ENCODE measurements around the gene GMDS. TPM values are rescaled to one million over a fixed set of nuclear protein-coding genes. Genes with fewer than 3 reads are reported as not detected.

GMDS gene
- total RNA-seq, 1 donor from 2014 or later: 19.9 TPM

DNA sequence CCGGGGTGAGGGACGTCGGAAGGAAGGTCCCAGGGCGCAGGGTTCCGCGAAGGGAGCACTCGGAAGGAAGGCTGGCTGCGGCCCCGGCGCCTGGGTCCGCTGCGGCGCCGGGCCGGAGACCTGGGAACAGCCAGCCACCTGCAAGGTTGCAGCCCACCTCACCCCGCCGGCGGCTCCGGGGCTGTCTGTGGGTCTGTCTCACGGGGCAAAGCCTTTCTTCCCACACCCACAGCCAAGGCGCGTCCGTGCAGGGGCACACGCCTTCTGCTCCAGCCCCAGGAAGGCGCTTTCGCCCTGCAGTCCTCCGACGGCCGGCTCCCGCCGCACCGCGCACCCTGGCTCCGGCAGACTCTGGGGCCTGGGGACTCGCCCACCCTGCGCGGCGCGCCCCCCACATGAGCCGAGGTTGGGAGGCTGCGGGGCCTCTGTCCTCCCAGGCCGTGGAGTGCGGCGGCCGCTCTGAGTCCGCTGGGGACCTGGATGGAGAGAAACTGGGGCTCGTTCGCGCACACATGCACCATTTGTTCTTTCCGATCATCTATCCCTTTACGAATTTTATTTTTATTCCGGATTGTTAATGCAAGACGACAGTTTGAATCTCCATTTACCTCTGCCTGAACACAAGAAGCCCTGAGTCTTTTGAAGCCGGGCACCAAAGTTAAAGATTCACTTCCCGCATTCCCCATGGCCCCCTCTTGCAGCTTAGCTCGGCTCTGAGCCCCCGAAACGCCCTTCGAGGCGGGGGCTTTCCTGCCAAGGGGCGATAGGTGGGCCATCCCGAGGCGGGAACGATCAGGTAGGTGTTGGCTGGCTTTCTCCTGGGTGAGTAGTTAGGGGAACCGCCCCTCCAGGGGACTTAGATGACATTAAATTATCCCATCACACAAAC, 640.2 kb downstream of the GMDS start:
- no peak for TF ChIP-seq CTCF (IDR thresholded peaks at IDR 0.05)
- intact Hi-C loops (cut with DNase I): loop anchor here (2.0 to 5.0 kb wide), 6 partner anchors 297 to 844 kb away; partner anchors contain the start of gene GMDS
- no peaks in the 10 kb centered on the region for H3K27me3 ChIP-seq

GRCh38 chr6:1604158-1605003, 641.0 kb downstream of the GMDS start:
- Histone ChIP-seq H3K27me3 (no peaks in the 10 kb centered on the region), H3K4me3 (peak overlapping the region; percentile 79 to 94), H3K9me3 (no peaks in the 10 kb centered on the region), H3K4me1 (peaks cover 0 to 10% of the 10 kb centered on the region in 2 donors), H3K27ac (peak overlapping the region; percentile 97 to 99), H3K36me3 (no peaks in the 10 kb centered on the region)
- DNase-seq (ENCODE audit: low spot score in 2 of 2): peak in 1 of 2 donors; percentile 87
- peak; percentile 85 to 99 (median 91) for TF ChIP-seq CTCF (IDR thresholded peaks at IDR 0.05)
- intact Hi-C loops (cut with DNase I): loop anchor here (1.0 to 5.0 kb wide), 8 partner anchors 298 to 1030 kb away; partner anchors contain the start of gene GMDS

More for the DNA sequence above, 640.2 kb downstream of the GMDS start:
- no peak for DNase-seq (ENCODE audit: low spot score in 2 of 2)
- Histone ChIP-seq H3K27ac (peak overlapping the region; percentile 97 to 99), H3K36me3 (no peaks in the 10 kb centered on the region), H3K4me1 (peaks cover 0 to 10% of the 10 kb centered on the region in 2 donors), H3K9me3 (no peaks in the 10 kb centered on the region), H3K4me3 (peak overlapping the region; percentile 79 to 94)

- peaks cover 0 to 10% of the 10 kb centered on the region in 2 donors for H3K4me1 ChIP-seq
- no peak for DNase-seq (ENCODE audit: low spot score in 2 of 2)
- peak overlapping the region; percentile 97 to 99 for H3K27ac ChIP-seq
Observed at GRCh38 chr6:1603708-1604107, 641.7 kb downstream of the GMDS start.

GRCh38 chr6:1602049-1602713, 643.2 kb downstream of the GMDS start:
- H3K36me3 ChIP-seq: no peaks in the 10 kb centered on the region
- TF ChIP-seq CTCF (IDR thresholded peaks at IDR 0.05): no peak
- intact Hi-C loops (cut with DNase I): loop anchor here (5.0 kb wide), 1 partner anchor 435 kb away; no protein-coding TSS in a partner anchor
- peak overlapping the region; percentile 97 to 99 for H3K27ac ChIP-seq
- H3K4me3 ChIP-seq: peak overlapping the region in 1 of 2 donors; percentile 60
- H3K9me3 ChIP-seq: no peaks in the 10 kb centered on the region
- peak in 1 of 2 donors; percentile 61 for DNase-seq (ENCODE audit: low spot score in 2 of 2)
- peaks cover 0 to 10% of the 10 kb centered on the region in 2 donors for H3K4me1 ChIP-seq
- H3K27me3 ChIP-seq: no peaks in the 10 kb centered on the region

More at GRCh38 chr6:1603708-1604107, 641.7 kb downstream of the GMDS start:
- H3K36me3 ChIP-seq: no peaks in the 10 kb centered on the region
- no peak for TF ChIP-seq CTCF (IDR thresholded peaks at IDR 0.05)
- H3K9me3 ChIP-seq: no peaks in the 10 kb centered on the region
- H3K27me3 ChIP-seq: no peaks in the 10 kb centered on the region
- peak overlapping the region; percentile 79 to 94 for H3K4me3 ChIP-seq
- intact Hi-C loops (cut with DNase I): loop anchor here (1.0 to 5.0 kb wide), 7 partner anchors 434 to 1031 kb away; partner anchors contain the start of gene GMDS
